A673 (cell line): ENCODE results near the gene SPECC1L.

Experiments used
- EZH2 ChIP-seq: fragments of 200-600 bp; sonication (generic); IDR thresholded peaks from 2 replicates; pipeline ENCODE4 v1.6.1; 2017; ENCODE audit warnings: borderline replicate concordance, low read depth, mild to moderate bottlenecking, mixed read lengths, antibody characterized with exemption, low read length; ENCODE audit not compliant: poor library complexity, severe bottlenecking
- TF ChIP-seq, protein P1 (sequence below): fragments of 300-800, 200-600 bp; sonication (generic); conservative IDR thresholded peaks from 2 replicates; pipeline ENCODE4 v1.5.1; 2017; ENCODE audit warnings: low read depth, mild to moderate bottlenecking, antibody characterized with exemption, low read length, moderate library complexity, mixed read lengths

DNA sequence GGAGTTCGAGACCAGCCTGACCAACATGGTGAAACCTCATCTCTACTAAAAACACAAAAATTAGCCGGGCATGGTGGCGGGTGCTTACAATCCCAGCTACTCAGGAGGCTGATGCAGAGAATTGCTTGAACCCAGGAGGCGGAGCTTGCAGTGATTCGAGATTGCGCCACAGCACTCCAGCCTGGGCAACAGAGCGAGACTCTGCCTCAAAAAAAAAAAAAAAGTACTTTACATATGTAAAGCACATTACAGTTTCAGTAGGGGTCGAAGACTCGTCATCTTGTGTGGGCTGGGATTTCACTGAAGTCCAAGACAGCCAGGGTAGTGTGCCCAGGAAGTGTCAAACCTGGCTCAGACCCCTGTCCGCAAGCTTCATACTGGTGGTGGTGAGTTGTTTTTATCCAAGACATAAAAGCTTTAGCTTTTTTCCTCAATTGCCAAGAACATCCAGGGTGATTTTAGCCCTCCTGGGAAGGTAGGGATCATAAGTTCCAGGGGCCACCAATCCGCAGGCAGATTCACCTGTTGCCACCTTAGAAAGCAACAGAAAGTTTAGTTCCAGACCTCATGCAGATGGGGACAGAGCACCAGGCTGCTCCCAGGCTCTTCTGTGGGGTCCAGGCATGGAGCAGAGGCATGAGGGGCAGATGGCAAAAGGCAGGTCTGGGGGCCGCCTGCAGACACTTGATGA is 135.1 kb downstream of the SPECC1L start:
- no peak for TF ChIP-seq EZH2
- TF ChIP-seq, protein P1, sequence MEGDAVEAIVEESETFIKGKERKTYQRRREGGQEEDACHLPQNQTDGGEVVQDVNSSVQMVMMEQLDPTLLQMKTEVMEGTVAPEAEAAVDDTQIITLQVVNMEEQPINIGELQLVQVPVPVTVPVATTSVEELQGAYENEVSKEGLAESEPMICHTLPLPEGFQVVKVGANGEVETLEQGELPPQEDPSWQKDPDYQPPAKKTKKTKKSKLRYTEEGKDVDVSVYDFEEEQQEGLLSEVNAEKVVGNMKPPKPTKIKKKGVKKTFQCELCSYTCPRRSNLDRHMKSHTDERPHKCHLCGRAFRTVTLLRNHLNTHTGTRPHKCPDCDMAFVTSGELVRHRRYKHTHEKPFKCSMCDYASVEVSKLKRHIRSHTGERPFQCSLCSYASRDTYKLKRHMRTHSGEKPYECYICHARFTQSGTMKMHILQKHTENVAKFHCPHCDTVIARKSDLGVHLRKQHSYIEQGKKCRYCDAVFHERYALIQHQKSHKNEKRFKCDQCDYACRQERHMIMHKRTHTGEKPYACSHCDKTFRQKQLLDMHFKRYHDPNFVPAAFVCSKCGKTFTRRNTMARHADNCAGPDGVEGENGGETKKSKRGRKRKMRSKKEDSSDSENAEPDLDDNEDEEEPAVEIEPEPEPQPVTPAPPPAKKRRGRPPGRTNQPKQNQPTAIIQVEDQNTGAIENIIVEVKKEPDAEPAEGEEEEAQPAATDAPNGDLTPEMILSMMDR: no peak
